T-helper 2 cell treated with Interferon-gamma antibody and Interleukin-4, amounts not matched to agents 100 ng/mL and 5 ng/mL, for 36 hours (primary cell): Measurements from ENCODE around the gene FOXK1. TPM values are rescaled to one million over a fixed set of nuclear protein-coding genes. Genes with fewer than 3 reads are reported as not detected.
"Not testable (repeated sequence)": the region's sequence is repeated elsewhere in the genome, so short reads cannot be mapped to it uniquely, and the experiment has no call there.

Source experiments
- intact Hi-C: fragments of 100-400 bp; cut with micrococcal nuclease; formaldehyde crosslinking; loops from one replicate; pipeline ENCODE4 v1.15.1; 2023
- total RNA-seq: library from RNA; stranded (reverse); gene quantifications from 2 replicates; pipeline ENCODE4 v1.2.3, GENCODE V29; 2022

FOXK1 gene
- total RNA-seq: 31.6 and 32.8 TPM in 2 replicates

- intact Hi-C loops: loop anchor here (1.0 kb wide), 1 partner anchor 41 kb away; no protein-coding TSS in a partner anchor
Measured at GRCh38 chr7:4681886-4682620, at the start of gene FOXK1. Gene FOXK1 (plus strand): TSS chr7:4682295. CDS start chr7:4682309, 14 bp downstream.

GRCh38 chr7:4633012-4633411, 49.1 kb upstream of the FOXK1 start:
- intact Hi-C loops: no loop called here

- intact Hi-C loops: no loop called here
Measured at GRCh38 chr7:4634166-4634565, 47.9 kb upstream of the FOXK1 start.

GRCh38 chr7:4638781-4639575, 43.1 kb upstream of the FOXK1 start:
- intact Hi-C loops: no loop called here

- intact Hi-C loops: loop anchor here (1.0 to 2.0 kb wide), 5 partner anchors 28 to 404 kb away; partner anchors contain the start of genes AP5Z1, FOXK1 and RBAK
Measured at GRCh38 chr7:4641091-4641666, 40.9 kb upstream of the FOXK1 start.

GRCh38 chr7:4641667-4642467, 40.2 kb upstream of the FOXK1 start:
- intact Hi-C loops: loop anchor here (1.0 to 2.0 kb wide), 5 partner anchors 29 to 403 kb away; partner anchors contain the start of genes AP5Z1, FOXK1 and RBAK

GRCh38 chr7:4642468-4643203, 39.5 kb upstream of the FOXK1 start:
- intact Hi-C loops: no loop called here

- intact Hi-C loops: not testable (repeated sequence)
Measured at GRCh38 chr7:4643204-4643471, 39.0 kb upstream of the FOXK1 start.

- intact Hi-C loops: no loop called here
Measured at GRCh38 chr7:4645246-4645645, 36.8 kb upstream of the FOXK1 start.

- intact Hi-C loops: no loop called here
Measured at GRCh38 chr7:4648111-4648510, 34.0 kb upstream of the FOXK1 start.

GRCh38 chr7:4650433-4651047, 31.6 kb upstream of the FOXK1 start:
- intact Hi-C loops: no loop called here

GRCh38 chr7:4653771-4654170, 28.3 kb upstream of the FOXK1 start:
- intact Hi-C loops: no loop called here

- intact Hi-C loops: no loop called here
Measured at GRCh38 chr7:4655311-4655710, 26.8 kb upstream of the FOXK1 start.

GRCh38 chr7:4655896-4656295, 26.2 kb upstream of the FOXK1 start:
- intact Hi-C loops: no loop called here

- intact Hi-C loops: no loop called here
Measured at GRCh38 chr7:4657640-4658417, 24.3 kb upstream of the FOXK1 start.

GRCh38 chr7:4659551-4660286, 22.4 kb upstream of the FOXK1 start:
- intact Hi-C loops: no loop called here

- intact Hi-C loops: no loop called here
Measured at GRCh38 chr7:4661871-4662270, 20.2 kb upstream of the FOXK1 start.

- intact Hi-C loops: no loop called here
Measured at GRCh38 chr7:4663239-4664018, 18.7 kb upstream of the FOXK1 start.
